ENCODE measurements around the gene ZBTB26.
"Not testable (repeated sequence)": the region's sequence is repeated elsewhere in the genome, so short reads cannot be mapped to it uniquely, and the experiment has no call there.

Gene ZBTB26

DNA sequence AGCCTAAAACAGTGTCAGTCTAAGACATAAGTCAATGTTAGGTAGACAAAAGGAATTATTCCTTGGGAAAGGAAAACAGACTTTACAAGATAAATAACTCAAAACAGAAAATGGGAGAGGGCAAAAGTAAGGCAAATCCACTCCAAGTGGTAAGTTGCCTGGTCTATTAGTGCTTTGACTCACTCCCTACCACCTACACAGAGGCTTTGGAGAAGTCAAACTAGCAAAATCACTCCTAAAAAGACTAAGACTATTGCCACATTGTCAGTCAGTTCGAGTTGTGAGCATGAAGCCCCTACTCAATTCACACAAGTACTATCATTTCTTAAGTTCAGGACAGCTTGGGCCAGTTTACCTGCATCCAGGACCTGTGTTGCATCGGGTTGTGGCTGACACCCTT lies 13.0 kb downstream of the ZBTB26 start:
- DNase-seq (ENCODE audit: low spot score) = no peak
- Histone ChIP-seq H3K36me3 (ENCODE audit: low read depth) (peaks cover 40% of the 10 kb centered on the region), H3K9me3 (ENCODE audit: severe bottlenecking) (no peaks in the 10 kb centered on the region), H3K4me1 (ENCODE audit: insufficient read depth, poor library complexity, severe bottlenecking) (no peaks in the 10 kb centered on the region), H3K27me3 (ENCODE audit: insufficient read depth, poor library complexity, severe bottlenecking) (no peaks in the 10 kb centered on the region), H3K4me3 (ENCODE audit: severe bottlenecking) (no peak overlapping the region), H3K27ac (ENCODE audit: poor library complexity, severe bottlenecking) (no peak overlapping the region)
- TF ChIP-seq, protein P1, sequence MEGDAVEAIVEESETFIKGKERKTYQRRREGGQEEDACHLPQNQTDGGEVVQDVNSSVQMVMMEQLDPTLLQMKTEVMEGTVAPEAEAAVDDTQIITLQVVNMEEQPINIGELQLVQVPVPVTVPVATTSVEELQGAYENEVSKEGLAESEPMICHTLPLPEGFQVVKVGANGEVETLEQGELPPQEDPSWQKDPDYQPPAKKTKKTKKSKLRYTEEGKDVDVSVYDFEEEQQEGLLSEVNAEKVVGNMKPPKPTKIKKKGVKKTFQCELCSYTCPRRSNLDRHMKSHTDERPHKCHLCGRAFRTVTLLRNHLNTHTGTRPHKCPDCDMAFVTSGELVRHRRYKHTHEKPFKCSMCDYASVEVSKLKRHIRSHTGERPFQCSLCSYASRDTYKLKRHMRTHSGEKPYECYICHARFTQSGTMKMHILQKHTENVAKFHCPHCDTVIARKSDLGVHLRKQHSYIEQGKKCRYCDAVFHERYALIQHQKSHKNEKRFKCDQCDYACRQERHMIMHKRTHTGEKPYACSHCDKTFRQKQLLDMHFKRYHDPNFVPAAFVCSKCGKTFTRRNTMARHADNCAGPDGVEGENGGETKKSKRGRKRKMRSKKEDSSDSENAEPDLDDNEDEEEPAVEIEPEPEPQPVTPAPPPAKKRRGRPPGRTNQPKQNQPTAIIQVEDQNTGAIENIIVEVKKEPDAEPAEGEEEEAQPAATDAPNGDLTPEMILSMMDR (IDR thresholded peaks at IDR 0.05; ENCODE audit: poor library complexity, severe bottlenecking) = no peak
- no peak for ATAC-seq (ENCODE audit: low read depth)

DNA sequence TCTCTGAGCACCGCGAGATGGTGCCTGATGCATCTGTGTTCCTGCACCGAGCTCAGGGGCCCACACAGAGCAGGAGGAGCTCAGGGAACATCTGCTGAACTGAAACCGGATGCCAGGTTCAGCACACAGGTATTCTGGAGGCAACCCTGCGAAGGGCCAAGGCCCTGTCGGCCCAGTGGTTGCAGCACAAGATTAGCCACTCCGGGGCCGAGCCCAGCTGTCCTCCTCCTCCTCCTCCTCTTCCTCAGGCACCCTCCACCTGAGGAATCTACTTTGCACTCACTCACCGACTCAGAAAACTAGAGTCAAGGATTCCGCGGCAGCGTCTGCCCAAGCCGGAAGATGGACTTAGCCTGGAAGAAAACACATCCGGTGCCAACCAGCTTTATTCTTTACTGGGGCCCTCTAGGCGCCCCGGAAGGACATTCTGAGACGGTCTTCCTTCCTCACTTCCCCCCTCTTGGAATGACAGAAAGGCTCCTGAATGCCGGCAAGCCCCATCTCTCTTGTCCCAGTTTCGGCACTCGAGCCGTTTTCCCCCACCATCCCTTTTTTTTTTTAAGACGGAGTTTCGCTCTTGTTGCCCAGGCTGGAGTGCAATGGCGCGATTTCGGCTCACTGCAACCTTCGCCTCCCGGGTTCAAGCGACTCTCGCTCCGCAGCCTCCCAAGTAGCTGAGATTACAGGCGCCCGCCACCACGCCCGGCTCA lies 18.2 kb downstream of the ZBTB26 start, which contains the start of gene ZBTB6:
TSS of gene ZBTB6 (minus strand) at position 360 of the 710 bp plus-strand sequence. CDS start 1,251 bp downstream, outside the sequence.
- Histone ChIP-seq H3K4me3 (ENCODE audit: severe bottlenecking) (peak within 1 kb of the TSS; percentile 54), H3K36me3 (ENCODE audit: low read depth) (peaks cover 41% of the 10 kb centered on the region), H3K27me3 (ENCODE audit: insufficient read depth, poor library complexity, severe bottlenecking) (no peaks in the 10 kb centered on the region), H3K4me1 (ENCODE audit: insufficient read depth, poor library complexity, severe bottlenecking) (peaks cover 6% of the 10 kb centered on the region), H3K9me3 (ENCODE audit: severe bottlenecking) (no peaks in the 10 kb centered on the region), H3K27ac (ENCODE audit: poor library complexity, severe bottlenecking) (peak within 1 kb of the TSS; percentile 76)
- DNase-seq (ENCODE audit: low spot score) = peak; percentile 74
- TF ChIP-seq, protein P1 (IDR thresholded peaks at IDR 0.05; ENCODE audit: poor library complexity, severe bottlenecking) = no peak
- peak; percentile 98 for ATAC-seq (ENCODE audit: low read depth)

DNA sequence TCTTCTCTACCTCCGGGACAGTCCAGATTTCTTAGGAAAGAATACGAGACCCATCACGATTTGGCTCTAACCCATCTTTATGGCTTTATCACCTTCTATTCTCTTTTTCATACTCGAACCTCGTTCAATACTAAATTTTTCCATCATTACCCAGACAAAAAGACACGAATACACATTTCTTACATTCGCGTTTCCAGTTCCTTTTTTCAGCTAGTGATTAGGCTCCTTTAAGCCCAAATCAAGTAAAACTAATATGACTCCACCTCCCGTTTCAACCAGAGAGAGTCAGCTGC lies 18.7 kb downstream of the ZBTB26 start:
- ATAC-seq (ENCODE audit: low read depth) = no peak
- TF ChIP-seq, protein P1 (IDR thresholded peaks at IDR 0.05; ENCODE audit: poor library complexity, severe bottlenecking) = no peak
- peaks cover 38% of the 10 kb centered on the region for H3K36me3 ChIP-seq (ENCODE audit: low read depth)
- H3K4me1 ChIP-seq (ENCODE audit: insufficient read depth, poor library complexity, severe bottlenecking) = peaks cover 6% of the 10 kb centered on the region
- H3K27me3 ChIP-seq (ENCODE audit: insufficient read depth, poor library complexity, severe bottlenecking) = no peaks in the 10 kb centered on the region
- no peak for DNase-seq (ENCODE audit: low spot score)
- peak overlapping the region; percentile 76 for H3K27ac ChIP-seq (ENCODE audit: poor library complexity, severe bottlenecking)
- peak overlapping the region; percentile 54 for H3K4me3 ChIP-seq (ENCODE audit: severe bottlenecking)
- H3K9me3 ChIP-seq (ENCODE audit: severe bottlenecking) = no peaks in the 10 kb centered on the region

DNA sequence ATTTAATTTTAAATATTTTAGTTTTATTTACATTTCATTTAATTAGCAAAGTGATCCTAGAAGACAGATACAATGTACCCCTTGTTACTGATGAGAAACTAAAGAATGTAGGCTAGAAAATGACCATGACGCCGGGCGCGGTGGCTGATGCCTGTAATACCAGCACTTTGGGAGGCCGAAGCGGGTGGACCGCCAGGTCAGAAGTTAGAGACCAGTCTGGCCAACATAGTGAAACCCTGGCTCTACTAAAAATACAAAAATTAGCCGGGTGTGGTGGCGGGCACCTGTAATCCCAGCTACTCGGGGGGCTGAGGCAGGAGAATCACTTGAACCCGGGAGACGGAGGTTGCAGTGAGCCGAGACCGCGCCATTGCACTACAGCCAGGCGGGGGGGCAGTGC lies 25.2 kb downstream of the ZBTB26 start:
- DNase-seq (ENCODE audit: low spot score); H3K4me3 ChIP-seq (ENCODE audit: severe bottlenecking); H3K9me3 ChIP-seq (ENCODE audit: severe bottlenecking); H3K4me1 ChIP-seq (ENCODE audit: insufficient read depth, poor library complexity, severe bottlenecking); ATAC-seq (ENCODE audit: low read depth); H3K27me3 ChIP-seq (ENCODE audit: insufficient read depth, poor library complexity, severe bottlenecking): not testable (repeated sequence)
- H3K27ac ChIP-seq (ENCODE audit: poor library complexity, severe bottlenecking) = peak overlapping the region; percentile 68
- peaks cover 36% of the 10 kb centered on the region for H3K36me3 ChIP-seq (ENCODE audit: low read depth)

DNA sequence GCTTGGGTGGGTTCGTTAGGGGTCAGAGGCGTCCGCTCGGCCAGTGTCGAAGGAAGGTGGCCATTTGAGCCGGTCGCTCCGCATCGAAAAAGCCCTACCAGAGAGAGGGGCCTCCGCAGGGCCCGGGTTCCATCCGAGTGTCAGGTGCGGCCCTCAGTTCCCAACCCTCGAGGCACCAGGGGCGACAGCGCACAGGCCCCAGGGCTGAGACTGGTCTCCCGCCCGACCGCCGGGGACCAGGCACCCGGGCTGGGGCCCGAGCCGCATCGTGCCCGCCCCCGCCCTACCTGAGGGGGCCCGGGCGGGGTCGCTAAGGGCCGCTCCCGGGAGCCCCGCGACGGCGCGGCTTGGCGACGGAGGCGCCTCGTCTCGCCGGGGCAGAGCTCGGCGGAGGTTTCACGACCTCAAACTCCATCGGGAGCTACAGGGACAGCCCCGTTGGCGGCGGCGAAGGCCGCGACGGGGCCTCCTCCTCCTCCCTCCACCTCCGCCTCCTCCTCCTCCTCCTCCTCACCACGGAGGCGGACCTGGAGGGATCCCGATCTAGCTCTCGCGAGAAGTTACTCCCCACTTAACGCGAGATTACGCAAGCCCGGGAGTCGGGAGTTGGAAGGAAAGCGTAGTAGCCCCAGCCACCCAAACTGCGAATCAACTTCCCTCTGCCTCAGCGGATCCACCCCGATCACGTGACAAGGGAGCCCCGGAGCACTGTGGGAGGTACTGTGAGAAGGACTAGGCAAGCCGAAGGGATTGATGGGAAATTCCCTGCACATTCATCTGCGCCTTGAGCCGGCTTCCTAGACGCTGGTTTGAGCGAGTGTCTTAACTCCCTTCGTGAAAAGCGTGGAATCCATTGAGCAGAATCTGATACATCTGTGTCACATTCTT lies 26.2 kb downstream of the ZBTB26 start, which contains the start of gene RC3H2:
TSS of gene RC3H2 (minus strand) at position 537 of the 888 bp plus-strand sequence. CDS start 7,850 bp downstream, outside the sequence.
- H3K4me1 ChIP-seq (ENCODE audit: insufficient read depth, poor library complexity, severe bottlenecking) = peaks cover 12% of the 10 kb centered on the region
- H3K27ac ChIP-seq (ENCODE audit: poor library complexity, severe bottlenecking) = peak within 1 kb of the TSS; percentile 68
- peak; percentile 92 for ATAC-seq (ENCODE audit: low read depth)
- H3K4me3 ChIP-seq (ENCODE audit: severe bottlenecking) = peak within 1 kb of the TSS; percentile 97
- no peaks in the 10 kb centered on the region for H3K27me3 ChIP-seq (ENCODE audit: insufficient read depth, poor library complexity, severe bottlenecking)
- TF ChIP-seq, protein P1 (IDR thresholded peaks at IDR 0.05; ENCODE audit: poor library complexity, severe bottlenecking) = no peak
- DNase-seq (ENCODE audit: low spot score) = peak; percentile 99
- H3K9me3 ChIP-seq (ENCODE audit: severe bottlenecking) = no peaks in the 10 kb centered on the region
- H3K36me3 ChIP-seq (ENCODE audit: low read depth) = peaks cover 33% of the 10 kb centered on the region
